AG04449 (cell line): Measurements from ENCODE around the gene TMEM139.

ENCODE experiments used
- CTCF ChIA-PET: fragments of 350-600 bp; formaldehyde crosslinking; extraction: SDS; loops from one replicate; lab custom pipeline; 2021; ENCODE audit warnings: antibody characterized with exemption; lab: Yijun Ruan, JAX
- POLR2A ChIA-PET: fragments of 400-600, 350-600 bp; formaldehyde crosslinking; extraction: SDS; loops from one replicate; lab custom pipeline; 2020; ENCODE audit warnings: antibody characterized with exemption, inconsistent platforms; lab: Yijun Ruan, JAX
- DNase-seq: peaks from one replicate; pipeline ENCODE4 v3.0.0-alpha.2; 2010; ENCODE audit warnings: low read depth, low spot score
- H3K4me3 ChIP-seq: 2 replicates; pipeline ENCODE4 v1.5.1; 2011; ENCODE audit warnings: low read depth, mild to moderate bottlenecking, control low read depth, low read length
- CTCF ChIP-seq: IDR thresholded peaks from one replicate; pipeline ENCODE4 v1.5.1; 2011; ENCODE audit warnings: mild to moderate bottlenecking, moderate library complexity, low read length, control low read depth, inconsistent platforms; ENCODE audit not compliant: insufficient read depth; ENCODE audit errors: missing control alignments

The TMEM139 gene

GRCh38 chr7:143323653-143324052 lies 38.9 kb downstream of the TMEM139 start:
- ChIA-PET POLR2A (no interaction called here), CTCF (no interaction called here)
- H3K4me3 ChIP-seq: no peak overlapping the region
- TF ChIP-seq CTCF: no peak
- no peak for DNase-seq

GRCh38 chr7:143325240-143325639 lies 40.5 kb downstream of the TMEM139 start:
- no peak overlapping the region for H3K4me3 ChIP-seq
- ChIA-PET CTCF (interaction anchor here (0.9 kb wide), 1 partner anchor 20 kb away, joined by 3 read pairs; no protein-coding TSS in a partner anchor), POLR2A (no interaction called here)
- TF ChIP-seq CTCF: no peak
- peak; percentile 26 for DNase-seq

- no peak for TF ChIP-seq CTCF
- H3K4me3 ChIP-seq: no peak overlapping the region
- ChIA-PET CTCF (interaction anchor here (1.0 to 1.5 kb wide), 3 partner anchors 10 to 88 kb away, joined by 3 to 5 read pairs (median 3); no protein-coding TSS in a partner anchor), POLR2A (interaction anchor here (1.5 kb wide), 1 partner anchor 53 kb away, joined by 4 read pairs; the partner anchor contains the start of gene ZYX)
- DNase-seq: no peak
Measured at GRCh38 chr7:143327903-143328302, 43.1 kb downstream of the TMEM139 start.

GRCh38 chr7:143329471-143330170 lies 44.9 kb downstream of the TMEM139 start:
- POLR2A ChIA-PET: no interaction called here
- CTCF ChIA-PET: interaction anchor here (0.7 to 2.6 kb wide), 2 partner anchors 14 to 15 kb away, joined by 3 to 10 read pairs; no protein-coding TSS in a partner anchor
- DNase-seq: no peak
- H3K4me3 ChIP-seq: no peak overlapping the region
- TF ChIP-seq CTCF: no peak

- ChIA-PET POLR2A (interaction anchor here (1.1 kb wide), 1 partner anchor 43 kb away, joined by 4 read pairs; the partner anchor contains the start of gene CASP2), CTCF (interaction anchor here (1.0 to 2.6 kb wide), 5 partner anchors 9 to 91 kb away, joined by 3 to 10 read pairs (median 4); no protein-coding TSS in a partner anchor)
- no peak for TF ChIP-seq CTCF
- no peak overlapping the region for H3K4me3 ChIP-seq
- peak; percentile 81 for DNase-seq
Measured at GRCh38 chr7:143331179-143331801, 46.5 kb downstream of the TMEM139 start.

GRCh38 chr7:143334244-143334643 lies 49.5 kb downstream of the TMEM139 start:
- POLR2A ChIA-PET: no interaction called here
- no peak for DNase-seq
- no peak for TF ChIP-seq CTCF
- CTCF ChIA-PET: interaction anchor here (2.7 to 3.8 kb wide), 2 partner anchors 12 to 46 kb away, joined by 8 to 26 read pairs; no protein-coding TSS in a partner anchor
- no peak overlapping the region for H3K4me3 ChIP-seq
